Measurements from ENCODE around the gene NEXN. TPM values are rescaled to one million over a fixed set of nuclear protein-coding genes. Genes with fewer than 3 reads are reported as not detected.

The NEXN gene
- total RNA-seq, 2 donors from 2014 or later: 1.0 to 10.9 TPM

- H3K9me3 ChIP-seq: no peaks in the 10 kb centered on the region
Measured at GRCh38 chr1:77951328-77951727, 62.9 kb downstream of the NEXN start.

GRCh38 chr1:77953907-77954306 is 65.5 kb downstream of the NEXN start:
- Histone ChIP-seq H3K9me3 (no peaks in the 10 kb centered on the region), H3K27me3 (no peaks in the 10 kb centered on the region), H3K9ac (ENCODE audit: low read depth in 2 of 2, low read length in 2 of 2) (no peak overlapping the region), H3K36me3 (peaks cover 22% of the 10 kb centered on the region), H3K27ac (no peak overlapping the region), H3K4me1 (no peaks in the 10 kb centered on the region), H3K4me3 (no peak overlapping the region)
- intact Hi-C loops (cut with DNase I): loop anchor here (10.0 kb wide), 1 partner anchor 229 kb away; no protein-coding TSS in a partner anchor
- DNase-seq: no peak
- TF ChIP-seq CTCF (IDR thresholded peaks at IDR 0.05): no peak

More at GRCh38 chr1:77951328-77951727, 62.9 kb downstream of the NEXN start:
- intact Hi-C loops (cut with DNase I): loop anchor here (10.0 kb wide), 1 partner anchor 227 kb away; no protein-coding TSS in a partner anchor
- no peaks in the 10 kb centered on the region for H3K4me1 ChIP-seq
- H3K27ac ChIP-seq: no peak overlapping the region
- H3K4me3 ChIP-seq: no peak overlapping the region
- DNase-seq: no peak
- no peak overlapping the region for H3K9ac ChIP-seq (ENCODE audit: low read depth in 2 of 2, low read length in 2 of 2)
- peaks cover 17% of the 10 kb centered on the region for H3K36me3 ChIP-seq
- no peaks in the 10 kb centered on the region for H3K27me3 ChIP-seq
- no peak for TF ChIP-seq CTCF (IDR thresholded peaks at IDR 0.05)

GRCh38 chr1:77954521-77954920 is 66.1 kb downstream of the NEXN start:
- no peaks in the 10 kb centered on the region for H3K9me3 ChIP-seq
- H3K4me3 ChIP-seq: no peak overlapping the region
- no peak for DNase-seq
- H3K27ac ChIP-seq: no peak overlapping the region
- H3K4me1 ChIP-seq: no peaks in the 10 kb centered on the region
- no peaks in the 10 kb centered on the region for H3K27me3 ChIP-seq
- no peak for TF ChIP-seq CTCF (IDR thresholded peaks at IDR 0.05)
- intact Hi-C loops (cut with DNase I): loop anchor here (10.0 kb wide), 1 partner anchor 230 kb away; no protein-coding TSS in a partner anchor
- H3K9ac ChIP-seq (ENCODE audit: low read depth in 2 of 2, low read length in 2 of 2): no peak overlapping the region
- peaks cover 22% of the 10 kb centered on the region for H3K36me3 ChIP-seq

- no peak overlapping the region for H3K4me3 ChIP-seq
- no peak for DNase-seq
- H3K36me3 ChIP-seq: peaks cover 32% of the 10 kb centered on the region
- no peaks in the 10 kb centered on the region for H3K27me3 ChIP-seq
- no peaks in the 10 kb centered on the region for H3K4me1 ChIP-seq
- no peak for TF ChIP-seq CTCF (IDR thresholded peaks at IDR 0.05)
- H3K27ac ChIP-seq: no peak overlapping the region
- H3K9me3 ChIP-seq: no peaks in the 10 kb centered on the region
- intact Hi-C loops (cut with DNase I): loop anchor here (10.0 kb wide), 1 partner anchor 231 kb away; no protein-coding TSS in a partner anchor
- no peak overlapping the region for H3K9ac ChIP-seq (ENCODE audit: low read depth in 2 of 2, low read length in 2 of 2)
Measured at GRCh38 chr1:77955709-77956108, 67.3 kb downstream of the NEXN start.

GRCh38 chr1:77956464-77956863 is 68.0 kb downstream of the NEXN start:
- intact Hi-C loops (cut with DNase I): loop anchor here (10.0 kb wide), 1 partner anchor 232 kb away; no protein-coding TSS in a partner anchor
- H3K9ac ChIP-seq (ENCODE audit: low read depth in 2 of 2, low read length in 2 of 2): no peak overlapping the region
- peaks cover 33% of the 10 kb centered on the region for H3K36me3 ChIP-seq
- no peaks in the 10 kb centered on the region for H3K4me1 ChIP-seq
- no peak for TF ChIP-seq CTCF (IDR thresholded peaks at IDR 0.05)
- H3K9me3 ChIP-seq: no peaks in the 10 kb centered on the region
- H3K27me3 ChIP-seq: no peaks in the 10 kb centered on the region
- no peak overlapping the region for H3K4me3 ChIP-seq
- H3K27ac ChIP-seq: no peak overlapping the region
- DNase-seq: no peak

Data from colonic mucosa (tissue), 4 donors.